K562 (cell line): Measurements from ENCODE around the gene IQGAP3. TPM values are rescaled to one million over a fixed set of nuclear protein-coding genes. Genes with fewer than 3 reads are reported as not detected.

ENCODE experiments used
- ATAC-seq: fragments of 200-7000 bp; cut with Tn5 transposase; 3 replicates; pipeline ENCODE4 v1.9.1; 2020; ENCODE audit warnings: moderate library complexity
- Bru-seq: library from RNA; stranded (reverse); fragments of 400-500 nt; gene quantifications from one replicate; lab custom pipeline; 2021; lab: Mats Ljungman, UMichigan
- BruChase-seq, 2 experiments: library from RNA; stranded (reverse); fragments of 400-500 nt; gene quantifications; one replicate each; lab custom pipeline; 2021; lab: Mats Ljungman, UMichigan
- BruUV-seq: library from RNA; stranded (reverse); fragments of 400-500 nt; replicated peaks from 2 replicates; lab custom pipeline; 2021; lab: Mats Ljungman, UMichigan
- CTCF ChIA-PET: fragments of 300-600 bp; formaldehyde crosslinking; extraction: SDS; loops from one replicate; lab custom pipeline; 2021; ENCODE audit warnings: low intra/inter-chr PET ratio; lab: Yijun Ruan, JAX
- POLR2A ChIA-PET: fragments of 300-600, 350-650 bp; sonication (Branson Sonifier 250); formaldehyde crosslinking; extraction: SDS; loops from one replicate; lab custom pipeline; 2021; ENCODE audit warnings: antibody characterized with exemption, inconsistent platforms; lab: Yijun Ruan, JAX
- DNase-seq, 4 experiments: peaks; one replicate each; pipeline versions ENCODE4 v3.0.0 to v3.0.0-alpha.2; 2011 to 2018; ENCODE audit warnings: low spot score in 3 of 4, mixed read lengths in 3 of 4; ENCODE audit errors: extremely low read depth in 1 of 4
- FAIRE-seq: peaks from 2 replicates; lab custom pipeline; 2011; peaks lifted over from hg19 to GRCh38; lab: Jason Lieb, UNC
- H2AFZ ChIP-seq: 2 replicates; pipeline ENCODE4 v1.6.0; 2011; ENCODE audit warnings: low read depth, low read length, control low read depth, inconsistent platforms
- H3K27ac ChIP-seq: fragments of 200-600 bp; 3 replicates; pipeline ENCODE4 v1.8.0; 2011; ENCODE audit warnings: low read depth, mild to moderate bottlenecking, control low read depth, inconsistent platforms, low read length, moderate library complexity, mixed read lengths; ENCODE audit errors: extremely low read depth
- H3K27me3 ChIP-seq, 2 experiments: fragments of 300-600 bp in 1 of 2; 2 replicates in 1 of 2; 3 replicates in 1 of 2; pipeline versions ENCODE4 v1.6.0 to v1.8.0; 2011; ENCODE audit warnings: inconsistent platforms in 2 of 2, low read length in 2 of 2, mild to moderate bottlenecking in 1 of 2, mixed read lengths in 1 of 2, moderate library complexity in 1 of 2; ENCODE audit not compliant: control insufficient read depth in 2 of 2, insufficient read depth in 2 of 2
- H3K36me3 ChIP-seq: fragments of 300-600 bp; 3 replicates; pipeline ENCODE4 v1.8.0; 2011; ENCODE audit warnings: mild to moderate bottlenecking, low read length, inconsistent platforms; ENCODE audit not compliant: control insufficient read depth, insufficient read depth
- H3K4me1 ChIP-seq, 2 experiments: fragments of 200-600 bp in 1 of 2; replicated peaks in 1 of 2; 2 replicates in 1 of 2; 3 replicates in 1 of 2; pipeline versions ENCODE4 v1.5.1 to v1.8.0; 2011; ENCODE audit warnings: inconsistent platforms in 2 of 2, low read length in 2 of 2, mild to moderate bottlenecking in 1 of 2, mixed read lengths in 1 of 2, moderate library complexity in 1 of 2; ENCODE audit not compliant: control insufficient read depth in 2 of 2, insufficient read depth in 2 of 2
- H3K4me2 ChIP-seq: 2 replicates; pipeline ENCODE4 v1.6.1; 2011; ENCODE audit warnings: low read length, control low read depth, inconsistent platforms, mixed read lengths; ENCODE audit not compliant: insufficient read depth
- H3K4me3 ChIP-seq: fragments of 200-600 bp; sonication (generic), shearing (Covaris generic); 2 replicates; pipeline ENCODE4 v1.5.1; 2016; ENCODE audit warnings: control low read depth, inconsistent platforms
- H3K79me2 ChIP-seq: fragments of 200-600 bp; 3 replicates; pipeline ENCODE4 v1.8.0; 2011; ENCODE audit warnings: low read length, inconsistent platforms; ENCODE audit not compliant: control insufficient read depth, insufficient read depth
- H3K9ac ChIP-seq, 2 experiments: 2 replicates each; pipeline versions ENCODE4 v1.6.0 to v1.6.1; 2011; ENCODE audit warnings: low read depth in 2 of 2, low read length in 2 of 2, control low read depth in 1 of 2, inconsistent platforms in 1 of 2, mild to moderate bottlenecking in 1 of 2, mixed read lengths in 1 of 2; ENCODE audit not compliant: insufficient read depth in 1 of 2
- H3K9me1 ChIP-seq: one replicate; pipeline ENCODE4 v1.6.0; 2011; ENCODE audit warnings: inconsistent platforms, mild to moderate bottlenecking, low read length, moderate library complexity; ENCODE audit not compliant: control insufficient read depth, insufficient read depth
- H3K9me3 ChIP-seq: replicated peaks from 2 replicates; pipeline ENCODE4 v1.5.1; 2011; ENCODE audit warnings: low read depth, low read length, inconsistent platforms; ENCODE audit not compliant: control insufficient read depth, insufficient read depth
- H4K20me1 ChIP-seq: replicated peaks from 2 replicates; pipeline ENCODE4 v1.6.1; 2011; ENCODE audit warnings: low read length, inconsistent platforms, mixed read lengths; ENCODE audit not compliant: control insufficient read depth, insufficient read depth
- CREBBP ChIP-seq: IDR thresholded peaks from one replicate; pipeline ENCODE4 v1.6.1; 2012; ENCODE audit warnings: low read depth, mild to moderate bottlenecking, control low read depth, inconsistent platforms, low read length
- DACH1 ChIP-seq: fragments of 450-650 bp; IDR thresholded peaks from 2 replicates; pipeline ENCODE4 v1.6.1; 2018; ENCODE audit not compliant: partially characterized antibody
- E2F4 ChIP-seq: sonication (generic); formaldehyde crosslinking; IDR thresholded peaks from 2 replicates; pipeline ENCODE4 v1.8.0; 2022; ENCODE audit warnings: mild to moderate bottlenecking, low read depth, missing genetic modification reagents
- FOXM1 ChIP-seq, 2 experiments: fragments of 450-650 bp in 1 of 2; sonication (generic) in 1 of 2; formaldehyde crosslinking in 1 of 2; IDR thresholded peaks; 2 replicates each; pipeline versions ENCODE4 v1.6.1 to v1.9.0; 2017 to 2022; ENCODE audit warnings: low read depth in 2 of 2, mild to moderate bottlenecking in 2 of 2, missing genetic modification reagents in 1 of 2, moderate library complexity in 1 of 2
- HMG20B ChIP-seq: fragments of 250-450 bp; sonication (Bioruptor Pico); IDR thresholded peaks from 2 replicates; pipeline ENCODE4 v1.5.0; 2021; ENCODE audit warnings: mild to moderate bottlenecking
- IFI16 ChIP-seq: fragments of 250-450 bp; sonication (Bioruptor Pico); IDR thresholded peaks from 2 replicates; pipeline ENCODE4 v2.1.2; 2022; ENCODE audit warnings: mild to moderate bottlenecking, inconsistent platforms
- KDM5B ChIP-seq: fragments of 200-600 bp; sonication (generic); IDR thresholded peaks from 2 replicates; pipeline ENCODE4 v1.6.1; 2012; ENCODE audit warnings: low read depth, mild to moderate bottlenecking, moderate library complexity, low read length, control low read depth, inconsistent platforms; ENCODE audit not compliant: insufficient replicate concordance
- MCM3 ChIP-seq: fragments of 450-650 bp; IDR thresholded peaks from 2 replicates; pipeline ENCODE4 v1.6.1; 2016
- NRF1 ChIP-seq, 2 experiments: fragments of 450-650 bp; IDR thresholded peaks in 1 of 2; conservative IDR thresholded peaks in 1 of 2; 2 replicates each; pipeline ENCODE4 v1.6.1; 2014; ENCODE audit warnings: mild to moderate bottlenecking in 2 of 2
- PTRF ChIP-seq: fragments of 450-650 bp; IDR thresholded peaks from 2 replicates; pipeline ENCODE4 v1.6.1; 2016; ENCODE audit warnings: mild to moderate bottlenecking, missing genetic modification characterization, missing compliant biosample characterization
- PYGO2 ChIP-seq: fragments of 450-650 bp; IDR thresholded peaks from 2 replicates; pipeline ENCODE4 v1.6.1; 2016; ENCODE audit warnings: mild to moderate bottlenecking, missing genetic modification characterization, moderate library complexity, missing compliant biosample characterization
- RBM17 ChIP-seq: fragments of 200-400 bp; formaldehyde crosslinking; IDR thresholded peaks from 2 replicates; pipeline ENCODE4 v1.6.1; 2017; ENCODE audit warnings: low read depth, mild to moderate bottlenecking, low read length, borderline replicate concordance
- ZFP30 ChIP-seq: fragments of 250-450 bp; sonication (Bioruptor Pico); IDR thresholded peaks from 2 replicates; pipeline ENCODE4 v1.8.0; 2022; ENCODE audit warnings: moderate library complexity, mild to moderate bottlenecking, inconsistent platforms, borderline replicate concordance
- ZKSCAN1 ChIP-seq: fragments of 150-350 bp; IDR thresholded peaks from 2 replicates; pipeline ENCODE4 v1.6.1; 2016; ENCODE audit warnings: low read depth, low read length
- ZNF133 ChIP-seq: fragments of 250-450 bp; sonication (Bioruptor Pico); IDR thresholded peaks from 2 replicates; pipeline ENCODE4 v1.4.0; 2020; ENCODE audit warnings: mild to moderate bottlenecking
- ZSCAN32 ChIP-seq: fragments of 450-650 bp; formaldehyde crosslinking; IDR thresholded peaks from 2 replicates; pipeline ENCODE4 v1.4.0; 2020; ENCODE audit warnings: mild to moderate bottlenecking, moderate library complexity
- WGBS: fragments of 100-300 bp; shearing (Covaris generic); methylation state at CpG from one replicate; pipeline ENCODE4 v1.1.6; 2016; ENCODE audit warnings: low coverage, mixed read lengths; ENCODE audit not compliant: insufficient coverage; ENCODE audit errors: missing lambda C conversion rate; 5-methylcytosine and 5-hydroxymethylcytosine counted together
- in situ Hi-C: fragments of 300-500 bp; cut with MboI; formaldehyde crosslinking; loops from 4 replicates; pipeline ENCODE4 v1.15.0; 2018; ENCODE audit warnings: inconsistent platforms, mixed read lengths
- intact Hi-C: fragments of 100-400 bp; cut with micrococcal nuclease; formaldehyde crosslinking; loops from 2 replicates; pipeline ENCODE4 v1.14.2; 2022
- long read RNA-seq, 3 experiments: library from polyadenylated mRNA in 2 of 3; library from RNA in 1 of 3; unstranded in 2 of 3; stranded (forward) in 1 of 3; transcript quantifications; one replicate each; pipeline ENCODE4 v2.0.0, GENCODE V29; 2019 to 2022
- polyA minus RNA-seq, 3 experiments: library from RNA; depleted of rRNA, polyadenylated mRNA; stranded (reverse); fragments of >200 nt; gene quantifications; 2 replicates each; pipeline ENCODE4 v1.2.3, GENCODE V29; 2011
- polyA plus RNA-seq, 8 experiments: library from polyadenylated mRNA; depleted of rRNA in 4 of 8; stranded (reverse) in 5 of 8; unstranded in 3 of 8; fragments of >200 nt; fragmentation: Nextera tagmentation in 2 of 8; fragmentation: Illumina TruSeq in 1 of 8; extraction: Ambion mirVana in 2 of 8; extraction: Trizol in 1 of 8; gene quantifications; 2 replicates each; pipeline versions ENCODE4 v1.2.1 to v1.2.3, GENCODE V29; 2011 to 2014; ENCODE audit warnings: inconsistent platforms in 1 of 8, missing spikeins in 1 of 8
- total RNA-seq, 7 experiments: library from RNA; depleted of rRNA in 6 of 7; stranded (reverse); fragments of >200 nt in 6 of 7; fragmentation: Illumina TruSeq in 2 of 7; extraction: Trizol in 2 of 7; gene quantifications; 2 replicates each; pipeline versions ENCODE4 v1.2.1 to v1.2.3, GENCODE V29; 2011 to 2021; ENCODE audit warnings: low replicate concordance in 1 of 7

The IQGAP3 gene
- 82.6 and 114 TPM in 2 replicates for total RNA-seq (2011; cell fraction: chromatin; rRNA removed; ENCODE audit: low replicate concordance)
- 58.8 and 62.5 TPM in 2 replicates for total RNA-seq (2011; cell fraction: nucleolus; rRNA removed)
- 60.2 and 63.7 TPM in 2 replicates for total RNA-seq (2011; cell fraction: nucleoplasm; rRNA removed)
- 10.5 and 14.4 TPM in 2 replicates for total RNA-seq (2014; rRNA removed)
- total RNA-seq (2014; rRNA removed; fragmentation: Illumina TruSeq; extraction: Trizol) = 6.4 and 8.4 TPM in 2 replicates
- total RNA-seq (2015; rRNA removed; fragmentation: Illumina TruSeq; extraction: Trizol) = 9.2 and 10.8 TPM in 2 replicates
- 14.1 and 16.6 TPM in 2 replicates for total RNA-seq (2021)
- polyA plus RNA-seq (2011; rRNA removed) = 14.1 and 32.1 TPM in 2 replicates
- 9.2 and 12.7 TPM in 2 replicates for polyA plus RNA-seq (2011; cell fraction: cytosol; rRNA removed)
- polyA plus RNA-seq (2011; cell fraction: nucleus; rRNA removed) = 162 and 212 TPM in 2 replicates
- 12.9 and 29.3 TPM in 2 replicates for polyA plus RNA-seq (2012)
- 11.0 and 11.9 TPM in 2 replicates for polyA plus RNA-seq (2014; fragmentation: Illumina TruSeq; extraction: Trizol)
- 1 to 10 TPM; 1.4 TPM for polyA plus RNA-seq (2014; fragmentation: Nextera tagmentation; extraction: Ambion mirVana)
- 10.5 and 16.5 TPM in 2 replicates for polyA plus RNA-seq (2014; rRNA removed)
- polyA minus RNA-seq (2011; rRNA and poly(A)+ RNA removed) = 16.0 and 26.5 TPM in 2 replicates
- polyA minus RNA-seq (2011; cell fraction: cytosol; rRNA and poly(A)+ RNA removed) = 7.9 and 16.4 TPM in 2 replicates
- 23.0 and 48.5 TPM in 2 replicates for polyA minus RNA-seq (2011; cell fraction: nucleus; rRNA and poly(A)+ RNA removed)
- percentile 64 among the genes with signal in this experiment for Bru-seq, nascent RNA
- BruChase-seq, experiment 1, labeled RNA remaining after a 2-hour chase = percentile 65 among the genes with signal in this experiment
- BruChase-seq, experiment 2, labeled RNA remaining after a 6-hour chase = percentile 73 among the genes with signal in this experiment
- long read RNA-seq, experiment 1, full-length matches to known transcripts = 1 of 12 reads
- long read RNA-seq, experiment 1, partial matches to known transcripts = 6 of 12 reads
- long read RNA-seq, experiment 1, other reads (novel, unspliced or antisense) = 5 of 12 reads
- long read RNA-seq, experiment 2, partial matches to known transcripts = 6 of 8 reads
- long read RNA-seq, experiment 2, other reads (novel, unspliced or antisense) = 2 of 8 reads
- long read RNA-seq, experiment 3, partial matches to known transcripts = 2 of 3 reads
- long read RNA-seq, experiment 3, other reads (novel, unspliced or antisense) = 1 of 3 reads

DNA sequence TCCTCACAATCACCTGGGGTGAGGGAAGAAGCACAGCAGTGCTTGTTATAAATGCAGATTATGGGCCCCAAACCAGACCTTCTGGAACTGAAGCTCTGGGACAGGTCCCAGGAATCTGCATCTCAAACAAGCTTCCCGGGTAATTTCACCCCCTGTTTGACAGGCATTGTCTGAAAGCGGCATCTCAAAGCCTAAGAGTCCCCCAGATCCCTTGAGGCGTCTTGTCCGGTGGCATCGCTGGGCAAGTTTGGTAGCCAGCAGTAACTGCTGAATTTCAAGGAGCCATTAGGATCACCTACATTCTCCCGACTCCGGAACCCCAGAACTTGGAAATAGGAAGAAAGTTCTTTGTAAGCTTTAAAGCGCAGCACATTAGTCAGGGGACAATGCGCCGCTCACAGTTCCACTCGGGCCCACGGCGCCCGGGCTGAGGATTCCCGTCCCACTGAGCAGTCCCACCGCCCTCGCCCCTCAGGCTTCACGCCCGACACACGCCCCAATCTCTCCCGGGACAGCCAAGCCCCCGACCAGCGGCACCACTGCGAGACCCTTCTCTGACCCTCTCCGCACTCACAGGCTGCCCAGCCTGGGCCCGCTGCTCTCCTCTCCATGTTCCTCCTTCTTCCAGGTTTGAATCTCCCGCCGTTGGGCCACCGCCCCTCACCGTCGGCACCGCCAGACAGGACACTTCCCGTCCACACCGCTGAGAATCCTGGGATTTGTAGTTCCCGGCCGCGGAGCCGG, at the start of gene IQGAP3:
Gene IQGAP3 (minus strand): TSS at position 647 of the 744 bp plus-strand sequence. CDS start 36 bp downstream, at position 611.
- peaks cover 6% of the 10 kb centered on the region; the same call in 2 of the 3 replicates for H3K36me3 ChIP-seq
- H3K4me3 ChIP-seq = peak within 1 kb of the TSS; percentile 84
- in situ Hi-C loops = no loop called here
- peaks cover 11 to 19% of the 10 kb centered on the region in 2 experiments for H3K4me1 ChIP-seq
- CTCF ChIA-PET = interaction anchor here (0.5 kb wide), 1 partner anchor 50 kb away, joined by 3 read pairs; no protein-coding TSS in a partner anchor
- H3K27me3 ChIP-seq = no peaks in the 10 kb centered on the region
- peak; percentile 37 for FAIRE-seq
- peak; percentile 97 for ATAC-seq
- POLR2A ChIA-PET = interaction anchor here (0.8 to 1.6 kb wide), 4 partner anchors 11 to 71 kb away, joined by 3 to 7 read pairs (median 4); partner anchors contain the start of gene MEF2D
- peak within 1 kb of the TSS; percentile 74 to 97 for H3K9ac ChIP-seq
- no peaks in the 10 kb centered on the region for H3K9me3 ChIP-seq
- WGBS = under 1% methylated on average over 35 of the region's 38 CpGs
- peak within 1 kb of the TSS; percentile 93 for H2AFZ ChIP-seq
- peak within 1 kb of the TSS; percentile 89 for H3K4me2 ChIP-seq
- peak; percentile 86 to 91 (median 90) for DNase-seq
- peaks cover 22% of the 10 kb centered on the region; the same call in 2 of the 3 replicates for H3K79me2 ChIP-seq
- peaks cover 8% of the 10 kb centered on the region for H3K9me1 ChIP-seq
- peak within 1 kb of the TSS; percentile 43 for H3K27ac ChIP-seq
- intact Hi-C loops = loop anchor here (2.0 kb wide), 1 partner anchor 115 kb away; no protein-coding TSS in a partner anchor
- TSS peak; percentile 80 for BruUV-seq
- H4K20me1 ChIP-seq = no peaks in the 10 kb centered on the region
- TF ChIP-seq RBM17 (no peak), PYGO2 (no peak), HMG20B (no peak), KDM5B (peak; percentile 43), FOXM1 (IDR thresholded peaks at IDR 0.05; ENCODE audit: low read depth) (peak; percentile 56; the same call in 1 of the 2 replicates), FOXM1 (CRISPR knock-in tag; IDR thresholded peaks at IDR 0.05; ENCODE audit: low read depth) (no peak), ZSCAN32 (CRISPR knock-in tag) (no peak), NRF1 (conservative IDR thresholded peaks at IDR 0.05 in 1 of 2, IDR thresholded peaks at IDR 0.05 in 1 of 2) (peak in 1 of 2 experiments; percentile 23; a peak in 1 of 4 replicates), DACH1 (no peak), IFI16 (CRISPR knock-in tag) (no peak), ZNF133 (CRISPR knock-in tag) (no peak), PTRF (tag) (no peak), ZFP30 (no peak), ZKSCAN1 (no peak), E2F4 (CRISPR knock-in tag) (peak; percentile 100), CREBBP (no peak), MCM3 (no peak)
